Calu3 (cell line): ENCODE measurements around the gene AMN1. TPM values are rescaled to one million over a fixed set of nuclear protein-coding genes. Genes with fewer than 3 reads are reported as not detected.
"Not testable (repeated sequence)": the region's sequence is repeated elsewhere in the genome, so short reads cannot be mapped to it uniquely, and the experiment has no call there.

ENCODE experiments used
- BruUV-seq: library from RNA; stranded (reverse); fragments of 400-500 nt; replicated peaks from 2 replicates; lab custom pipeline; 2021; lab: Mats Ljungman, UMichigan
- CTCF ChIA-PET: fragments of 300-600 bp; sonication (Branson Sonifier 250); formaldehyde crosslinking; loops from one replicate; lab custom pipeline; 2022; ENCODE audit warnings: antibody characterized with exemption; lab: Charles Lee
- DNase-seq: peaks from one replicate; pipeline ENCODE4 v3.0.0; 2022
- H3K27ac Mint-ChIP-seq: one replicate; pipeline ENCODE4 v1.8.0; 2022; ENCODE audit warnings: mixed read lengths; ENCODE audit not compliant: unreplicated experiment
- H3K27me3 Mint-ChIP-seq: one replicate; pipeline ENCODE4 v1.8.0; 2022; ENCODE audit warnings: mixed read lengths; ENCODE audit not compliant: unreplicated experiment
- H3K36me3 Mint-ChIP-seq: one replicate; pipeline ENCODE4 v1.8.0; 2022; ENCODE audit warnings: mild to moderate bottlenecking, moderate library complexity, mixed read lengths; ENCODE audit not compliant: insufficient read depth, unreplicated experiment
- H3K4me1 Mint-ChIP-seq: one replicate; pipeline ENCODE4 v1.8.0; 2022; ENCODE audit warnings: mild to moderate bottlenecking, low read depth, mixed read lengths; ENCODE audit not compliant: unreplicated experiment
- H3K4me3 Mint-ChIP-seq: one replicate; pipeline ENCODE4 v1.8.0; 2022; ENCODE audit warnings: mild to moderate bottlenecking, low read depth, moderate library complexity, mixed read lengths; ENCODE audit not compliant: unreplicated experiment
- H3K9me3 Mint-ChIP-seq: one replicate; pipeline ENCODE4 v1.8.0; 2022; ENCODE audit warnings: low read depth, mixed read lengths; ENCODE audit not compliant: unreplicated experiment
- CTCF ChIP-seq: fragments of 200-600 bp; IDR thresholded peaks from one replicate; pipeline ENCODE4 v1.8.0; 2022; ENCODE audit warnings: antibody characterized with exemption; ENCODE audit not compliant: unreplicated experiment
- intact Hi-C: fragments of 100-400 bp; cut with micrococcal nuclease; formaldehyde crosslinking; loops from one replicate; pipeline ENCODE4 v1.10.0; 2022; ENCODE audit not compliant: unreplicated experiment
- total RNA-seq: library from RNA; stranded (reverse); gene quantifications from 2 replicates; pipeline ENCODE4 v1.2.3, GENCODE V29; 2022

Gene AMN1
- total RNA-seq, 1 experiment from 2014 or later, result 13.5 TPM

- no peaks in the 10 kb centered on the region for H3K27me3 Mint-ChIP-seq
- H3K9me3 Mint-ChIP-seq, result peaks cover 4% of the 10 kb centered on the region
- DNase-seq, result peak; percentile 68
- intact Hi-C loops, result loop anchor here (1.0 kb wide), 1 partner anchor 16 kb away; no protein-coding TSS in a partner anchor
- BruUV-seq, result no TSS peak
- TF ChIP-seq CTCF, result no peak
- CTCF ChIA-PET, result interaction anchor here (1.0 to 3.5 kb wide), 4 partner anchors 11 to 163 kb away, joined by 3 to 22 read pairs (median 6); no protein-coding TSS in a partner anchor
- H3K27ac Mint-ChIP-seq, result peak overlapping the region; percentile 98
- H3K4me3 Mint-ChIP-seq, result peak overlapping the region; percentile 27
- peaks cover 59% of the 10 kb centered on the region for H3K4me1 Mint-ChIP-seq
- H3K36me3 Mint-ChIP-seq, result peaks cover 64% of the 10 kb centered on the region
Measured at GRCh38 chr12:31732926-31733548, 4.2 kb upstream of the AMN1 start.

- H3K4me3 Mint-ChIP-seq, DNase-seq, BruUV-seq, H3K9me3 Mint-ChIP-seq, intact Hi-C loops, H3K27me3 Mint-ChIP-seq: not testable (repeated sequence)
- peaks cover 72% of the 10 kb centered on the region for H3K4me1 Mint-ChIP-seq
- peak overlapping the region; percentile 98 for H3K27ac Mint-ChIP-seq
- CTCF ChIA-PET, result interaction anchor here (1.0 to 1.6 kb wide), 2 partner anchors 16 to 42 kb away, joined by 3 to 4 read pairs; no protein-coding TSS in a partner anchor
- H3K36me3 Mint-ChIP-seq, result peaks cover 65% of the 10 kb centered on the region
Measured at GRCh38 chr12:31731203-31731602, 2.4 kb upstream of the AMN1 start.

- BruUV-seq, result TSS peak; percentile 81
- Mint-ChIP-seq H3K36me3 (peaks cover 59% of the 10 kb centered on the region), H3K4me3 (peak overlapping the region; percentile 99), H3K4me1 (peaks cover 63% of the 10 kb centered on the region), H3K9me3 (peaks cover 5% of the 10 kb centered on the region), H3K27me3 (no peaks in the 10 kb centered on the region), H3K27ac (peak overlapping the region; percentile 99)
- CTCF ChIA-PET, result interaction anchor here (1.1 to 1.3 kb wide), 2 partner anchors 11 to 70 kb away, joined by 4 to 5 read pairs; partner anchors contain the start of gene ETFBKMT
- no peak for DNase-seq
- TF ChIP-seq CTCF, result no peak
- intact Hi-C loops, result no loop called here
Measured at GRCh38 chr12:31729705-31730104, 884 bp upstream of the AMN1 start.

GRCh38 chr12:31728289-31728916 is 418 bp downstream of the AMN1 start:
- peaks cover 5% of the 10 kb centered on the region for H3K9me3 Mint-ChIP-seq
- peak overlapping the region; percentile 99 for H3K27ac Mint-ChIP-seq
- H3K36me3 Mint-ChIP-seq, result peaks cover 53% of the 10 kb centered on the region
- CTCF ChIA-PET, result interaction anchor here (0.8 to 1.3 kb wide), 5 partner anchors 13 to 69 kb away, joined by 3 to 7 read pairs (median 5); partner anchors contain the start of gene ETFBKMT
- intact Hi-C loops, result no loop called here
- H3K27me3 Mint-ChIP-seq, result no peaks in the 10 kb centered on the region
- TF ChIP-seq CTCF, result no peak
- H3K4me3 Mint-ChIP-seq, result peak overlapping the region; percentile 99
- BruUV-seq, result TSS peak; percentile 80
- H3K4me1 Mint-ChIP-seq, result peaks cover 60% of the 10 kb centered on the region
- peak; percentile 26 for DNase-seq
